Muscle of back (tissue), 11 donors: ENCODE results near the gene ZNF792. TPM values are rescaled to one million over a fixed set of nuclear protein-coding genes. Genes with fewer than 3 reads are reported as not detected.
A peak's percentile ranks its signal among the peaks of the same experiment; 100 is the strongest.
"Not testable (repeated sequence)": the region's sequence is repeated elsewhere in the genome, so short reads cannot be mapped to it uniquely, and the experiment has no call there.

Source experiments
- DNase-seq, 3 donors: peaks; one replicate each; pipeline versions ENCODE4 v3.0.0 to v3.0.0-alpha.2; 2013
- polyA plus RNA-seq, 10 donors: library from polyadenylated mRNA; unstranded; fragments of 120-200 nt; gene quantifications; one replicate each; pipeline ENCODE4 v1.2.1, GENCODE V29; 2013; ENCODE audit not compliant: insufficient read length in 10 of 10

The ZNF792 gene
- polyA plus RNA-seq, 10 donors = 1.9 to 4.9 (median 3.0) TPM

DNA sequence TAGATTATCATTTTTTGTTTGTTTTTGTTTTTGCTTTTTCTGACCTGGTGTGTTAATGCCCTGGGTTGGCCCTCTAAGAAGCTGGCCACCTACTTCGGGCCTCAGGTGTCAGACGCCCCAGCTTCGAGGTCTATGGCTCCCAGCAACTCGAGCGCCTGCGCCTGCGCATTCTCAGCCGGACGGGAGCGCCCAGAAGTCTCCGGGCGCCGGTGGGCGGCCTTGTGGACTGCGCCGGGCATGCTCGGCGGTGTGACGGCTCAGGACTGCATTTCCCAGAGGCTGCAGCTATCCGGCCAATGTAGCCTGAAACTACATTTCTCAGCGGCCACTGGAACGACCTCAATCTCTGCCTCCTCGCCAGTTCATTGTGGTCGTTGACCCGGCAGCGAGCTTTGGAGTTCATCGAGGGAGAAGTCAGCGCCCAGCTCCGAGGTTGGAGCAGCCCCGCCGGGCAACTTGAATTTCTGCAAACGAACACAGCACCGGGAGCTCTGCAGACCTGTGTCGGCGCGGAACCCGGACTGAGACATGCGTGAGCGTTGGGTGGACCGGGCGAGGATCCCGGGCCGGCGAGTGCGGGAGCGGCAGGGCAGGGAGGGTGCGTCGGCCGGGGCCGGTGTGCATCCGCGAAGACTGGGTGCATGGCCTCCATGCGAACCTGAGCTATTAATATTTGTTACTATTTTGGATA is 37.2 kb downstream of the ZNF792 start, which contains the start of gene ZNF30:
ZNF30 (plus strand) TSS at position 219 of the 691 bp plus-strand sequence. CDS start 3,045 bp downstream, outside the sequence.
- DNase-seq = peak; percentile 82 to 94 (median 91)

DNA sequence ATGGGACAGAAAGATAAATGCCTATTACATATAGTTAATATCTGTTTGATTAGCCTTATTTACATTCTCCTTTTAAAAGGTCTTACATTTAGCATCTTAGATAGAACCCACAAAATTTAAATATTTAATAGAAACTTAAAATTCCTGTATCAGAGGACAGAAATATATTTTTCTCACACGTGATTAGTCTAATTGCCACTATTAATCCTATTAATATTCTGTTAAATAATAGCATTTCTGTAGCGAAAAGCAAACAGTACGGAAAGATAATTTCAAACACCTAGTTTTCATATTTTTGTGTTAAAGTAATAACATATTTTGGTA is 37.7 kb downstream of the ZNF792 start:
- DNase-seq = no peak

DNA sequence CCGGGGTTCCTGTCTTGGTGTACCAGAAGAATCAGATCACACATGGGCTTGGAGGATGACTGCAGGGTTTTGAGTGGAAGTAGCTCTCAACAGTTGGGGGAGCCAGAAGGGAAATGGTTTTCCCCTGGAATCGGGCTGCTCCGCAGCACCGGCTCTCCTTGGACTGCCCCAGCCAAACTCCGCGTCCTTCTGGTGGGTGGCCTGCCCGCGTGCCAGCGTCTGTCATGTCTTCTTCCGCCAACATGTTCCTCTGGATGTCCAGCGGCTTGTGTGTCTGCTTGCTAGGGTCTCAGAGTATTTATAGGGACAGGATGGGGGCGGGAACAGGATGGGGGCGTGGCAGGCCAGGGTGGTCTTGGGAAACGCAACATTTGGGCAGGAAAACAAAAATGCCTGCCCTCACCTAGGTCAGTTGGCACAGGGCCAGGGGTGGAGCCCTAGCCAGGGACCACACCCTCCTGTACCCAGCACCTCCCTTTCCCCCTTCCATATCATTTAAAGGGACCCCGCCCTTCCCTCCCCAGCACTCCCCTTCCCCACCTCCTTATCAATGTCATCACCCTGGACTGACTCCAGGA is 38.7 kb downstream of the ZNF792 start:
- DNase-seq = no peak

DNA sequence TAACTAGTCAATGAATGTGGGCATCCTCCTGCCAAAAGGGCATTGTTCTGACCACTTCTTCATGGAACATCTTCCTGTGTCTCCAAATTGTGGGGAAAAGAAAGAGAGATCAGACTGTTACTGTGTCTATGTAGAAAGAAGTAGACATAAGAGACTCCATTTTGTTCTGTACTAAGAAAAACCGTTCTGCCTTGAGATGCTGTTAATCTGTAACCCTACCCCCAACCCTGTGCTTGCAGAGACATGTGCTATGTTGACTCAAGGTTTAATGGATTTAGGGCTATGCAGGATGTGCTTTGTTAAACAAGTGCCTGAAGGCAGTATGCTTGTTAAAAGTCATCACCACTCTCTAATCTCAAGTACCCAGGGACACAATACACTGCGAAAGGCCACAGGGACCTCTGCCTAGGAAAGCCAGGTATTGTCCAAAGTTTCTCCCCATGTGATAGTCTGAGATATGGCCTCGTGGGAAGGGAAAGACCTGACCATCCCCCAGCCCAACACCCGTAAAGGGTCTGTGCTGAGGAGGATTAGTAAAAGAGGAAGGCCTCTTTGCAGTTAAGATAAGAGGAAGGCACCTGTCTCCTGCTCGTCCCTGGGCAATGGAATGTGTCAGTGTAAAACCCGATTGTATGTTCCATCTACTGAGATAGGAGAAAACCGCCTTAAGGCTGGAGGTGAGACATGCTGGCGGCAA is 43.8 kb downstream of the ZNF792 start:
- DNase-seq = not testable (repeated sequence)

- DNase-seq = no peak
Measured at GRCh38 chr19:34918190-34918589, 45.8 kb downstream of the ZNF792 start.

GRCh38 chr19:34917144-34917543 is 46.9 kb downstream of the ZNF792 start:
- DNase-seq = not testable (repeated sequence)

GRCh38 chr19:34910770-34911169 is 53.3 kb downstream of the ZNF792 start:
- DNase-seq = no peak

Other genes starting within 250 kb of the ZNF792 start
- 10 to 100 TPM; 12.4 to 16.7 (median 14.9) TPM for gene ZNF181, start 230.0 kb downstream of the ZNF792 start, polyA plus RNA-seq
- gene ZNF599, start 191.0 kb downstream of the ZNF792 start, polyA plus RNA-seq = 1 to 10 TPM; 5.0 to 8.5 (median 5.9) TPM
- gene ZNF30, start 37.3 kb downstream of the ZNF792 start, polyA plus RNA-seq = 1 to 10 TPM; 2.7 to 5.7 (median 4.2) TPM
- 10 to 100 TPM; 33.1 to 46.6 (median 37.1) TPM for gene GRAMD1A, start 36.1 kb upstream of the ZNF792 start, polyA plus RNA-seq
- 1 to 10 TPM; 1.9 to 7.8 (median 4.5) TPM for gene SCN1B, start 66.2 kb upstream of the ZNF792 start, polyA plus RNA-seq
- gene HPN, start 77.5 kb upstream of the ZNF792 start, polyA plus RNA-seq = under 1 TPM in 8 of 10 donors, not detected in 2; 0.09 to 0.91 (median 0.41) TPM
- gene FXYD3, start 151.6 kb upstream of the ZNF792 start, polyA plus RNA-seq = 10 to 100 TPM in 2 of 10 donors, 1 to 10 TPM in 1, under 1 TPM in 3, not detected in 4; 0.34 to 12.8 (median 0.80) TPM
- 10 to 100 TPM in 8 of 10 donors, 1 to 10 TPM in 2; 9.1 to 15.8 (median 11.1) TPM for gene LGI4, start 170.8 kb upstream of the ZNF792 start, polyA plus RNA-seq
- gene FXYD1, start 174.6 kb upstream of the ZNF792 start, polyA plus RNA-seq = 100 to 1,000 TPM; 138 to 257 (median 215) TPM
- 1 to 10 TPM in 4 of 10 donors, under 1 TPM in 6; 0.42 to 2.4 (median 0.89) TPM for gene FXYD7, start 179.0 kb upstream of the ZNF792 start, polyA plus RNA-seq
- 10 to 100 TPM; 16.8 to 41.1 (median 22.9) TPM for gene FXYD5, start 190.5 kb upstream of the ZNF792 start, polyA plus RNA-seq